ENCODE data around the gene C2CD5.

GRCh38 chr12:22535478-22535877, 8.9 kb downstream of the C2CD5 start:
- TF ChIP-seq EP300 (IDR thresholded peaks at IDR 0.05) (no peak), POLR2AphosphoS5 (IDR thresholded peaks at IDR 0.05) (no peak), CTCF (IDR thresholded peaks at IDR 0.05) (no peak), POLR2A (IDR thresholded peaks at IDR 0.05) (no peak)

Data from stomach (tissue), 4 donors.